Kidney capillary endothelial cell (primary cell): ENCODE results near the gene MNX1.

Experiments
- DNase-seq: peaks from one replicate; pipeline ENCODE4 v3.0.0-alpha.2; 2018; ENCODE audit warnings: low spot score

The MNX1 gene

GRCh38 chr7:156969972-156970420, 40.5 kb downstream of the MNX1 start:
- DNase-seq: no peak

- DNase-seq: no peak
These were observed 42.3 kb downstream of the MNX1 start for GRCh38 chr7:156968183-156968582.

DNA sequence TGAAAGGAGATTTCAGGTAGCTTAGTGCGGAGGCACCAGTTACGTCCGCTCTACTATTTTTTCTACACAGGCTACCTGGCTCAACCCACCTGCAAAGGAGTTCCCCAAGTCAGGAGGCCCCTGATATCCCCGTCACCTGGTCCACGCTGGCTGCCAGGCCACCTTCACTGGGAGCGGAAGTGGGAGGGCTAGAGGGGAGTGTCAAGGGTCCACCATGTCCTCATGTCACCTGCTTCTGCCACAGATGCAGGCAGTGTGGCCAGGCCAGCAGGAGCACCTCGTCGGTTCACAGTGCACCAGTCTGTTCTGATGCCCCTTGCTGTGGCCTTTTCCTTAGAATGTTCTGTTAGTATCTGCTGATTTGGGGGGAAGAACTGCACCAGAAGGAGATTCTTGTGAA, 44.1 kb downstream of the MNX1 start:
- DNase-seq: no peak

GRCh38 chr7:156964971-156965370, 45.5 kb downstream of the MNX1 start:
- DNase-seq: no peak

GRCh38 chr7:156963472-156963871, 47.0 kb downstream of the MNX1 start:
- no peak for DNase-seq

- no peak for DNase-seq
These were observed 47.6 kb downstream of the MNX1 start for GRCh38 chr7:156962897-156963296.

DNA sequence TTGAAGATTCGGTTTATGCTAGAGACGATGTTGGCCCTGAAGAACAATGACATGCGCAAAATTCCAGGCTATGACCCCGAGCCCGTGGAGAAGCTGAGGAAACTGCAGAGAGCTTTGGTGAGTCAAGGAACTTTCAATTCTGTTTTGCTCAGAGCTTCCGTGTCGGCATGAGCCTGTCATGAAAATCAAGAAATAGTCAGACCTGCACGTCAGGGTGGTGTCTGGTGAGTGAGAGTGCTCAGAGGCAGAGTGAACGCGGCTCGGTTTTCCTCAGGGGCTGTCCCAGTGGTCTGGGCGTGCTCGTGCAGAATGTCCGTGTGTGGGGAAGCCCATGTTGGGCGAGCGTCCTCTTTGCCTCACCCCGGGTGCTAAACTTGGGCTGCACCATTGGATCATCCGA, 48.3 kb downstream of the MNX1 start:
- DNase-seq: no peak

DNA sequence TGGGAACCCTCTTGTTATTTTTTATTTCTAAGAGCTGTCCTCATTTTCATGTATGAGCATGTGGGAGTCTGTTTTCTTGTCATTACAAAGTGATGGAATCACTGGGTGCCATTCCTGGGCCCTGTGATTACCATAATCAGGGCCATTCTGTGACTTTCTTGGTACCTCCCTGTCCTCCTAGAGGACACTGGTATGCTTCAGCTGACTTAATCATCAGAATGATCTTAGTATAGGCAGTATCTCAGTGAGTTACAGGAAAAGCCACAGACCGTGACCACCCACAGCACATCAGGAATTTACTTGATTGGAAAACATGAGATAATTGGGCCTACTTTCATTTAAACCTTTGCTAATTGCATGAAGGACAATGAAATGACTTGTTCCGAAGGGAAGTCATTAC, 53.7 kb downstream of the MNX1 start:
- no peak for DNase-seq

DNA sequence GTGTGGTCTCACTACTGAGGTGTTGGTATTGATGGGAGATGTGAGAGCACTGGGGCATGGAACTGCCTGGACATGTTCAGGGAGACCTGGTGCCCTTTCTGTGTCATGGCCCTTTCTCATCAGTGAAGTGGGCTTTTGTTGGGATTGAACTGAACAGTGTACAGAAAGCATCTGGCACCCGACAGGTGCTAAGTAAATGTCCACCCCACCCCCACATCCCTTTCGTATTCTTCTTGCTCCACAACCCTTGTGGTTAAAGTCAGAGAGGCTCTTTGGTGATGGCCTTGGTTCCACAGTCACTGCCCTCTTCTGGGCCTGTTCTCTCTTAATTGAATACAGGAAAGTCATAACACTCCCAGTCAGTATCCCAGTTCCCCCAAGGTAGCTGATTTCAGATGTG, 55.5 kb downstream of the MNX1 start:
- no peak for DNase-seq
